DOHH2 (cell line): ENCODE results near the gene EML6.
A peak's percentile ranks its signal among the peaks of the same experiment; 100 is the strongest.

Experiments used
- CTCF ChIP-seq: fragments of 200-600 bp; sonication (generic); IDR thresholded peaks from one replicate; pipeline ENCODE4 v1.5.1; 2014; ENCODE audit warnings: antibody characterized with exemption, mild to moderate bottlenecking, low read depth, low read length; ENCODE audit not compliant: poor library complexity, severe bottlenecking
- EZH2phosphoT487 ChIP-seq: fragments of 200-600 bp; sonication (generic); IDR thresholded peaks from 2 replicates; pipeline ENCODE4 v1.6.1; 2017; ENCODE audit warnings: borderline replicate concordance, mild to moderate bottlenecking, antibody characterized with exemption, low read length, moderate library complexity, mixed read lengths

GRCh38 chr2:54763636-54764291 lies 40.3 kb downstream of the EML6 start:
- TF ChIP-seq CTCF (peak; percentile 56), EZH2phosphoT487 (no peak)
